ENCODE results near the gene TERT. TPM values are rescaled to one million over a fixed set of nuclear protein-coding genes. Genes with fewer than 3 reads are reported as not detected.
"Not testable (repeated sequence)": the region's sequence is repeated elsewhere in the genome, so short reads cannot be mapped to it uniquely, and the experiment has no call there.

TERT gene
- total and polyA plus RNA-seq, 2 of the 4 experiments (the other 2 are of a cell fraction) = not detected

DNA sequence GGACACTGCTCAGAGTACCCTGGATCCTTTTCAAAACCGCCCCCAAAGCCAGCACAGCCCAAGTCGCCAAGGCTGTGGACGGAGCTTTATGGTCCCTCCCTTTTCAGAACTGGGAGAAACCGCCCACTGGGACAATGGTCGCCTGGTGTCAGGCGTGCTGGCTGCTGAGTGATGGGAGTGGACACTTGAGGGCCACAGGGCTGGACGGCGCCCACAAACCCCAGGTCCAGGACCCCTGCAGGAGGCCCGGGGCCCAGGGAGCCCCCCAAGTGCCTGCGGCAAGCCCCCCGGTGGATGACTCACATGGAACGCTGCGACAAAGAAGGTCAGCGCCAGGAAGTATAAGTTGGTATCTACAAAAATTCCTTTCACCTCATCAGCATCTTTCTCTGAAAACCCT is 39.1 kb upstream of the TERT start:
- Histone ChIP-seq H3K4ac (ENCODE audit: low read depth, low read length) (no peak overlapping the region), H3K4me2 (ENCODE audit: low read depth, low read length) (no peak overlapping the region), H2AK9ac (replicated peaks; ENCODE audit: low read depth, low read length, poor library complexity) (peak overlapping the region; percentile 28), H3K36me3 (ENCODE audit: control insufficient read depth, insufficient read depth, low read length) (peaks cover 79% of the 10 kb centered on the region), H3K79me1 (ENCODE audit: low read depth in 1 of 2, low read length in 2 of 2) (peaks cover 13 to 15% of the 10 kb centered on the region in 2 experiments; a peak in 3 of 4 replicates), H3K18ac (ENCODE audit: low read depth, low read length) (no peak overlapping the region), H2BK5ac (ENCODE audit: low read depth, low read length, poor library complexity, severe bottlenecking) (no peak overlapping the region), H3K4me1 (ENCODE audit: control insufficient read depth, insufficient read depth, low read length) (no peaks in the 10 kb centered on the region), H2AK5ac (ENCODE audit: low read depth, low read length) (no peak overlapping the region), H2BK120ac (ENCODE audit: low read depth, low read length) (no peak overlapping the region), H4K8ac (ENCODE audit: low read depth in 2 of 2, low read length in 2 of 2) (no peak overlapping the region), H3K4me3 (ENCODE audit: insufficient read depth, low read depth, low read length) (no peak overlapping the region), H3K9me1 (ENCODE audit: insufficient read depth, low read length) (no peaks in the 10 kb centered on the region), H3K27ac (ENCODE audit: insufficient read depth, low read length) (no peak overlapping the region), H2BK15ac (ENCODE audit: low read depth, low read length) (no peak overlapping the region), H3K23ac (ENCODE audit: low read depth, low read length) (no peak overlapping the region), H3K14ac (replicated peaks; ENCODE audit: low read depth, low read length) (no peak overlapping the region), H4K20me1 (ENCODE audit: insufficient read depth, low read length) (peaks cover 6% of the 10 kb centered on the region; the same call in 1 of the 2 replicates), H3K9me3 (ENCODE audit: control insufficient read depth, insufficient read depth, low read length) (peaks cover under 1% of the 10 kb centered on the region), H3K27me3 (ENCODE audit: control insufficient read depth, insufficient read depth, low read length) (no peaks in the 10 kb centered on the region), H2BK20ac (ENCODE audit: low read depth, low read length) (no peak overlapping the region), H3K56ac (ENCODE audit: extremely low read depth, insufficient read depth, low read length) (no peak overlapping the region), H4K5ac (ENCODE audit: low read depth, low read length) (no peak overlapping the region), H3K9ac (ENCODE audit: low read depth, low read length) (no peak overlapping the region), H2AFZ (replicated peaks; ENCODE audit: low read length, poor library complexity) (no peak overlapping the region), H4K91ac (ENCODE audit: insufficient read depth, low read depth, low read length) (no peak overlapping the region)
- intact Hi-C loops (cut with micrococcal nuclease) = no loop called here
- DNase-seq (no peak), ATAC-seq (ENCODE audit: low read depth) (no peak)
- CTCF ChIA-PET = no interaction called here
- 95% methylated on average over 4 of the region's 14 CpGs; no CpG with 5 or more reads in 1 of the 2 experiments for WGBS, 2 experiments (ENCODE audit: extremely low coverage in 2 of 2, insufficient read length in 1 of 2)
- in situ Hi-C loops (cut with MboI; ENCODE audit: low sequenced_read_pairs) = no loop called here
- dilution Hi-C loops (cut with HindIII; ENCODE audit: low sequenced_read_pairs, unreplicated experiment) = no loop called here
- no TSS peak for BruUV-seq (replicated peaks)
- POLR2A ChIA-PET (ENCODE audit: unreplicated experiment) = no interaction called here
- no peak for TF ChIP-seq SMC3 (IDR thresholded peaks at IDR 0.05; ENCODE audit: low read depth, low read length)
- no peak for TF ChIP-seq RFX5 (IDR thresholded peaks at IDR 0.05; ENCODE audit: low read depth, low read length)
- TF ChIP-seq FOS (IDR thresholded peaks at IDR 0.05; ENCODE audit: low read depth, low read length) = no peak
- no peak for TF ChIP-seq MXI1 (IDR thresholded peaks at IDR 0.05; ENCODE audit: borderline replicate concordance, low read depth, low read length)
- no peak for TF ChIP-seq MAZ (IDR thresholded peaks at IDR 0.05; ENCODE audit: borderline replicate concordance, low read depth, low read length)
- TF ChIP-seq RCOR1 (IDR thresholded peaks at IDR 0.05; ENCODE audit: insufficient replicate concordance, low read length) = no peak
- no peak for TF ChIP-seq MAFK (IDR thresholded peaks at IDR 0.05; ENCODE audit: low read depth, low read length)
- TF ChIP-seq, protein P1, sequence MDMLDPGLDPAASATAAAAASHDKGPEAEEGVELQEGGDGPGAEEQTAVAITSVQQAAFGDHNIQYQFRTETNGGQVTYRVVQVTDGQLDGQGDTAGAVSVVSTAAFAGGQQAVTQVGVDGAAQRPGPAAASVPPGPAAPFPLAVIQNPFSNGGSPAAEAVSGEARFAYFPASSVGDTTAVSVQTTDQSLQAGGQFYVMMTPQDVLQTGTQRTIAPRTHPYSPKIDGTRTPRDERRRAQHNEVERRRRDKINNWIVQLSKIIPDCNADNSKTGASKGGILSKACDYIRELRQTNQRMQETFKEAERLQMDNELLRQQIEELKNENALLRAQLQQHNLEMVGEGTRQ (IDR thresholded peaks at IDR 0.05; ENCODE audit: low read depth, low read length) = no peak
- TF ChIP-seq NFE2L2 (IDR thresholded peaks at IDR 0.05; ENCODE audit: low read depth, low read length) = no peak
- no peak for TF ChIP-seq RAD21 (IDR thresholded peaks at IDR 0.05; ENCODE audit: low read length)

DNA sequence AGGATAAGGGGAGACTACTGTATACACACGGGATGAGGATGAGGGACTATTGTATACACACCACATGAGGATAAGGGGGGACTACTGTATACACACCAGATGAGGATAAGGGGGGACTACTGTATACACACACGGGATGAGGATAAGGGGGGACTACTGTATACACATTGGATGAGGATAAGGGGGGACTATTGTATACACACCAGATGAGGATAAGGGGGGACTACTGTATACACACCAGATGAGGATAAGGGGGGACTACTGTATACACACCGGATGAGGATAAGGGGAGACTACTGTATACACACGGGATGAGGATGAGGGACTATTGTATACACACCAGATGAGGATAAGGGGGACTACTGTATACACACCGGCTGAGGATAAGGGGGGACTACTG is 38.4 kb upstream of the TERT start:
- H4K5ac ChIP-seq (ENCODE audit: low read depth, low read length); H2AK9ac ChIP-seq (replicated peaks; ENCODE audit: low read depth, low read length, poor library complexity); H2AK5ac ChIP-seq (ENCODE audit: low read depth, low read length); H3K27ac ChIP-seq (ENCODE audit: insufficient read depth, low read length); DNase-seq; H3K27me3 ChIP-seq (ENCODE audit: control insufficient read depth, insufficient read depth, low read length); H3K23ac ChIP-seq (ENCODE audit: low read depth, low read length); H3K4ac ChIP-seq (ENCODE audit: low read depth, low read length); H3K4me2 ChIP-seq (ENCODE audit: low read depth, low read length); H3K18ac ChIP-seq (ENCODE audit: low read depth, low read length); H2AFZ ChIP-seq (replicated peaks; ENCODE audit: low read length, poor library complexity); H2BK5ac ChIP-seq (ENCODE audit: low read depth, low read length, poor library complexity, severe bottlenecking); H3K4me1 ChIP-seq (ENCODE audit: control insufficient read depth, insufficient read depth, low read length); H2BK15ac ChIP-seq (ENCODE audit: low read depth, low read length); H2BK20ac ChIP-seq (ENCODE audit: low read depth, low read length); H3K9me3 ChIP-seq (ENCODE audit: control insufficient read depth, insufficient read depth, low read length); H3K4me3 ChIP-seq (ENCODE audit: insufficient read depth, low read depth, low read length); H3K9me1 ChIP-seq (ENCODE audit: insufficient read depth, low read length); CTCF ChIA-PET; H3K9ac ChIP-seq (ENCODE audit: low read depth, low read length); H4K91ac ChIP-seq (ENCODE audit: insufficient read depth, low read depth, low read length); H2BK120ac ChIP-seq (ENCODE audit: low read depth, low read length); H4K8ac ChIP-seq (ENCODE audit: low read depth in 2 of 2, low read length in 2 of 2); dilution Hi-C loops (cut with HindIII; ENCODE audit: low sequenced_read_pairs, unreplicated experiment); H4K20me1 ChIP-seq (ENCODE audit: insufficient read depth, low read length); ATAC-seq (ENCODE audit: low read depth); in situ Hi-C loops (cut with MboI; ENCODE audit: low sequenced_read_pairs); H3K56ac ChIP-seq (ENCODE audit: extremely low read depth, insufficient read depth, low read length); H3K14ac ChIP-seq (replicated peaks; ENCODE audit: low read depth, low read length); POLR2A ChIA-PET (ENCODE audit: unreplicated experiment); BruUV-seq (replicated peaks); intact Hi-C loops (cut with micrococcal nuclease): not testable (repeated sequence)
- no CpG with 5 or more reads among the region's 5 CpGs for WGBS, 2 experiments (ENCODE audit: extremely low coverage in 2 of 2, insufficient read length in 1 of 2)
- H3K79me1 ChIP-seq (ENCODE audit: low read depth in 1 of 2, low read length in 2 of 2) = peaks cover 13 to 22% of the 10 kb centered on the region in 2 experiments; a peak in 3 of 4 replicates
- peaks cover 75% of the 10 kb centered on the region for H3K36me3 ChIP-seq (ENCODE audit: control insufficient read depth, insufficient read depth, low read length)
